ENCODE results near the gene PNPT1.

Gene PNPT1

GRCh38 chr2:55732854-55733253 is 39.2 kb upstream of the PNPT1 start:
- H3K27ac ChIP-seq (ENCODE audit: poor library complexity, severe bottlenecking) = no peak overlapping the region
- H3K4me3 ChIP-seq (ENCODE audit: severe bottlenecking) = no peak overlapping the region
- no peak for TF ChIP-seq CTCF (IDR thresholded peaks at IDR 0.05; ENCODE audit: poor library complexity, severe bottlenecking)
- H3K27me3 ChIP-seq (ENCODE audit: insufficient read depth, poor library complexity, severe bottlenecking) = no peaks in the 10 kb centered on the region
- H3K36me3 ChIP-seq (ENCODE audit: low read depth) = no peaks in the 10 kb centered on the region
- H3K9me3 ChIP-seq (ENCODE audit: severe bottlenecking) = no peaks in the 10 kb centered on the region
- H3K4me1 ChIP-seq (ENCODE audit: insufficient read depth, poor library complexity, severe bottlenecking) = no peaks in the 10 kb centered on the region
- no peak for ATAC-seq (ENCODE audit: low read depth)
- DNase-seq (ENCODE audit: low spot score) = no peak

GRCh38 chr2:55729136-55729685 is 35.6 kb upstream of the PNPT1 start:
- Histone ChIP-seq H3K27ac (ENCODE audit: poor library complexity, severe bottlenecking) (no peak overlapping the region), H3K27me3 (ENCODE audit: insufficient read depth, poor library complexity, severe bottlenecking) (no peaks in the 10 kb centered on the region), H3K4me3 (ENCODE audit: severe bottlenecking) (no peak overlapping the region)

GRCh38 chr2:55721596-55722215 is 28.1 kb upstream of the PNPT1 start:
- H3K27ac ChIP-seq (ENCODE audit: poor library complexity, severe bottlenecking) = peak overlapping the region; percentile 69
- ATAC-seq (ENCODE audit: low read depth) (peak; percentile 79), DNase-seq (ENCODE audit: low spot score) (no peak)
- no peak for TF ChIP-seq CTCF (IDR thresholded peaks at IDR 0.05; ENCODE audit: poor library complexity, severe bottlenecking)
- no peaks in the 10 kb centered on the region for H3K27me3 ChIP-seq (ENCODE audit: insufficient read depth, poor library complexity, severe bottlenecking)
- H3K36me3 ChIP-seq (ENCODE audit: low read depth) = no peaks in the 10 kb centered on the region
- no peak overlapping the region for H3K4me3 ChIP-seq (ENCODE audit: severe bottlenecking)
- H3K9me3 ChIP-seq (ENCODE audit: severe bottlenecking) = no peaks in the 10 kb centered on the region
- H3K4me1 ChIP-seq (ENCODE audit: insufficient read depth, poor library complexity, severe bottlenecking) = peaks cover 21% of the 10 kb centered on the region

More at GRCh38 chr2:55729136-55729685, 35.6 kb upstream of the PNPT1 start:
- H3K4me1 ChIP-seq (ENCODE audit: insufficient read depth, poor library complexity, severe bottlenecking) = no peaks in the 10 kb centered on the region
- TF ChIP-seq CTCF (IDR thresholded peaks at IDR 0.05; ENCODE audit: poor library complexity, severe bottlenecking) = no peak
- no peaks in the 10 kb centered on the region for H3K9me3 ChIP-seq (ENCODE audit: severe bottlenecking)
- no peaks in the 10 kb centered on the region for H3K36me3 ChIP-seq (ENCODE audit: low read depth)
- ATAC-seq (ENCODE audit: low read depth) (no peak), DNase-seq (ENCODE audit: low spot score) (no peak)

GRCh38 chr2:55720417-55720816 is 26.8 kb upstream of the PNPT1 start:
- ATAC-seq (ENCODE audit: low read depth) (no peak), DNase-seq (ENCODE audit: low spot score) (no peak)
- H3K4me3 ChIP-seq (ENCODE audit: severe bottlenecking) = no peak overlapping the region
- no peaks in the 10 kb centered on the region for H3K27me3 ChIP-seq (ENCODE audit: insufficient read depth, poor library complexity, severe bottlenecking)
- H3K4me1 ChIP-seq (ENCODE audit: insufficient read depth, poor library complexity, severe bottlenecking) = peaks cover 21% of the 10 kb centered on the region
- H3K9me3 ChIP-seq (ENCODE audit: severe bottlenecking) = no peaks in the 10 kb centered on the region
- H3K27ac ChIP-seq (ENCODE audit: poor library complexity, severe bottlenecking) = peak overlapping the region; percentile 69
- no peaks in the 10 kb centered on the region for H3K36me3 ChIP-seq (ENCODE audit: low read depth)
- TF ChIP-seq CTCF (IDR thresholded peaks at IDR 0.05; ENCODE audit: poor library complexity, severe bottlenecking) = no peak

GRCh38 chr2:55719852-55720251 is 26.2 kb upstream of the PNPT1 start:
- Histone ChIP-seq H3K4me1 (ENCODE audit: insufficient read depth, poor library complexity, severe bottlenecking) (peaks cover 21% of the 10 kb centered on the region), H3K27ac (ENCODE audit: poor library complexity, severe bottlenecking) (no peak overlapping the region), H3K27me3 (ENCODE audit: insufficient read depth, poor library complexity, severe bottlenecking) (no peaks in the 10 kb centered on the region), H3K36me3 (ENCODE audit: low read depth) (no peaks in the 10 kb centered on the region), H3K9me3 (ENCODE audit: severe bottlenecking) (no peaks in the 10 kb centered on the region), H3K4me3 (ENCODE audit: severe bottlenecking) (no peak overlapping the region)
- no peak for TF ChIP-seq CTCF (IDR thresholded peaks at IDR 0.05; ENCODE audit: poor library complexity, severe bottlenecking)
- DNase-seq (ENCODE audit: low spot score) (no peak), ATAC-seq (ENCODE audit: low read depth) (no peak)
